GM19452 (cell line): Measurements from ENCODE around the gene ZSWIM5.
"Not testable (repeated sequence)": the region's sequence is repeated elsewhere in the genome, so short reads cannot be mapped to it uniquely, and the experiment has no call there.

ENCODE experiments used
- ATAC-seq: cut with Tn5 transposase; IDR thresholded peaks from one replicate; pipeline ENCODE4 v1.9.1; 2021; ENCODE audit not compliant: unreplicated experiment

Gene ZSWIM5

GRCh38 chr1:45097944-45098343 lies 108.5 kb downstream of the ZSWIM5 start:
- no peak for ATAC-seq

GRCh38 chr1:45097079-45097478 lies 109.3 kb downstream of the ZSWIM5 start:
- ATAC-seq = no peak

GRCh38 chr1:45095450-45095849 lies 111.0 kb downstream of the ZSWIM5 start:
- no peak for ATAC-seq

- ATAC-seq = not testable (repeated sequence)
Observed at GRCh38 chr1:45094371-45094770, 112.0 kb downstream of the ZSWIM5 start.

- ATAC-seq = no peak
Observed at GRCh38 chr1:45093334-45093733, 113.1 kb downstream of the ZSWIM5 start.

- ATAC-seq = no peak
Observed at GRCh38 chr1:45089711-45090110, 116.7 kb downstream of the ZSWIM5 start.

- ATAC-seq = no peak
Observed at GRCh38 chr1:45084562-45084961, 121.8 kb downstream of the ZSWIM5 start.

- ATAC-seq = no peak
Observed at GRCh38 chr1:45079533-45079932, 126.9 kb downstream of the ZSWIM5 start.

- ATAC-seq = not testable (repeated sequence)
Observed at GRCh38 chr1:45076959-45077358, 129.4 kb downstream of the ZSWIM5 start.

GRCh38 chr1:45071567-45071966 lies 134.8 kb downstream of the ZSWIM5 start:
- no peak for ATAC-seq

GRCh38 chr1:45067806-45068205 lies 138.6 kb downstream of the ZSWIM5 start:
- no peak for ATAC-seq

GRCh38 chr1:45065083-45065482 lies 141.3 kb downstream of the ZSWIM5 start:
- no peak for ATAC-seq

GRCh38 chr1:45062463-45062862 lies 143.9 kb downstream of the ZSWIM5 start:
- ATAC-seq = not testable (repeated sequence)

GRCh38 chr1:45059829-45060228 lies 146.6 kb downstream of the ZSWIM5 start:
- no peak for ATAC-seq

- ATAC-seq = no peak
Observed at GRCh38 chr1:45057542-45057941, 148.9 kb downstream of the ZSWIM5 start.

- ATAC-seq = no peak
Observed at GRCh38 chr1:45051005-45051772, 155.2 kb downstream of the ZSWIM5 start.

- ATAC-seq = no peak
Observed at GRCh38 chr1:45047032-45047431, 159.4 kb downstream of the ZSWIM5 start.

- ATAC-seq = no peak
Observed at GRCh38 chr1:45044916-45045315, 161.5 kb downstream of the ZSWIM5 start.

- ATAC-seq = no peak
Observed at GRCh38 chr1:45043094-45043493, 163.3 kb downstream of the ZSWIM5 start.

GRCh38 chr1:45040297-45040696 lies 166.1 kb downstream of the ZSWIM5 start:
- ATAC-seq = no peak

- no peak for ATAC-seq
Observed at GRCh38 chr1:45038661-45039364, 167.6 kb downstream of the ZSWIM5 start.

- no peak for ATAC-seq
Observed at GRCh38 chr1:45038240-45038639, 168.2 kb downstream of the ZSWIM5 start.
